CD14-positive monocyte (primary cell): ENCODE data around the gene GRAMD1A. TPM values are rescaled to one million over a fixed set of nuclear protein-coding genes. Genes with fewer than 3 reads are reported as not detected.

Source experiments
- DNase-seq, 3 donors: peaks; one replicate each; pipeline ENCODE4 v3.0.0-alpha.2; 2011 to 2022
- H2AFZ ChIP-seq: 2 replicates; pipeline ENCODE4 v1.6.0; 2012; ENCODE audit warnings: mild to moderate bottlenecking, low read depth, low read length, inconsistent platforms; ENCODE audit not compliant: insufficient read depth, poor library complexity, severe bottlenecking
- H3K27ac ChIP-seq, 2 donors: 1 replicate in 1 of 2; 2 replicates in 1 of 2; pipeline ENCODE4 v1.5.1; 2012 to 2013; ENCODE audit warnings: low read length in 2 of 2, control low read depth in 1 of 2, inconsistent platforms in 1 of 2, low read depth in 1 of 2, mild to moderate bottlenecking in 1 of 2
- H3K27me3 ChIP-seq, 2 donors: one replicate each; pipeline versions ENCODE4 v1.6.0 to v1.6.1; 2011 to 2013; ENCODE audit warnings: low read length in 2 of 2; ENCODE audit not compliant: control insufficient read depth in 2 of 2, insufficient read depth in 2 of 2
- H3K36me3 ChIP-seq, 2 donors: replicated peaks in 1 of 2; 1 replicate in 1 of 2; 2 replicates in 1 of 2; pipeline versions ENCODE4 v1.5.1 to v1.6.1; 2012 to 2013; ENCODE audit warnings: low read length in 2 of 2, control low read depth in 1 of 2, inconsistent platforms in 1 of 2, mild to moderate bottlenecking in 1 of 2; ENCODE audit not compliant: insufficient read depth in 2 of 2, control insufficient read depth in 1 of 2
- H3K4me1 ChIP-seq, 2 donors: 1 replicate in 1 of 2; 2 replicates in 1 of 2; pipeline versions ENCODE4 v1.5.1 to v1.6.1; 2012 to 2013; ENCODE audit warnings: low read length in 2 of 2, control low read depth in 1 of 2, inconsistent platforms in 1 of 2, mild to moderate bottlenecking in 1 of 2, moderate library complexity in 1 of 2; ENCODE audit not compliant: insufficient read depth in 2 of 2, control insufficient read depth in 1 of 2
- H3K4me2 ChIP-seq: replicated peaks from 2 replicates; pipeline ENCODE3; 2012; ENCODE audit warnings: low read length, moderate library complexity, mild to moderate bottlenecking; ENCODE audit not compliant: poor library complexity, severe bottlenecking; ENCODE audit errors: extremely low read depth
- H3K4me3 ChIP-seq, 3 experiments: fragments of 200-600 bp in 1 of 3; sonication (generic) in 1 of 3; replicated peaks in 1 of 3; 1 replicate in 2 of 3; 2 replicates in 1 of 3; pipeline ENCODE4 v1.5.1; 2011 to 2013; ENCODE audit warnings: low read length in 3 of 3, mild to moderate bottlenecking in 3 of 3, control low read depth in 2 of 3, low read depth in 2 of 3, inconsistent platforms in 1 of 3, moderate library complexity in 1 of 3
- H3K79me2 ChIP-seq: 2 replicates; pipeline ENCODE4 v1.6.0; 2012; ENCODE audit warnings: mild to moderate bottlenecking, control low read depth, inconsistent platforms, low read length, moderate library complexity; ENCODE audit not compliant: insufficient read depth
- H3K9ac ChIP-seq: 2 replicates; pipeline ENCODE4 v1.6.0; 2017; ENCODE audit warnings: low read length, mild to moderate bottlenecking; ENCODE audit not compliant: insufficient read depth, poor library complexity, severe bottlenecking
- H3K9me3 ChIP-seq, 2 donors: replicated peaks in 1 of 2; 1 replicate in 1 of 2; 2 replicates in 1 of 2; pipeline versions ENCODE4 v1.5.1 to v1.6.1; 2012 to 2013; ENCODE audit warnings: low read length in 2 of 2, control low read depth in 1 of 2; ENCODE audit not compliant: control insufficient read depth in 1 of 2, insufficient read depth in 1 of 2
- H4K20me1 ChIP-seq: 2 replicates; pipeline ENCODE4 v1.6.0; 2012; ENCODE audit warnings: mild to moderate bottlenecking, low read length, control low read depth, moderate library complexity; ENCODE audit not compliant: insufficient read depth
- H3K27ac Mint-ChIP-seq, 7 donors: one replicate each; pipeline ENCODE4 v1.8.0; 2020; ENCODE audit warnings: mild to moderate bottlenecking in 7 of 7, mixed read lengths in 7 of 7, moderate library complexity in 6 of 7, inconsistent platforms in 2 of 7
- H3K27me3 Mint-ChIP-seq, 3 donors: one replicate each; pipeline ENCODE4 v1.8.0; 2021 to 2022; ENCODE audit warnings: low read depth in 3 of 3, mild to moderate bottlenecking in 3 of 3, mixed read lengths in 3 of 3, moderate library complexity in 3 of 3, inconsistent platforms in 1 of 3
- H3K36me3 Mint-ChIP-seq, 2 donors: one replicate each; pipeline ENCODE4 v1.8.0; 2020; ENCODE audit warnings: mixed read lengths in 2 of 2, inconsistent platforms in 1 of 2, mild to moderate bottlenecking in 1 of 2
- H3K4me1 Mint-ChIP-seq: one replicate; pipeline ENCODE4 v1.8.0; 2020; ENCODE audit warnings: mild to moderate bottlenecking, mixed read lengths
- H3K4me3 Mint-ChIP-seq, 2 donors: one replicate each; pipeline ENCODE4 v1.8.0; 2020; ENCODE audit warnings: mild to moderate bottlenecking in 2 of 2, mixed read lengths in 2 of 2, moderate library complexity in 1 of 2
- H3K9me3 Mint-ChIP-seq, 7 donors: one replicate each; pipeline ENCODE4 v1.8.0; 2020 to 2022; ENCODE audit warnings: mixed read lengths in 7 of 7, mild to moderate bottlenecking in 6 of 7, moderate library complexity in 6 of 7, inconsistent platforms in 2 of 7
- WGBS: methylation state at CpG from one replicate; pipeline ENCODE4 v1.1.5; 2013; ENCODE audit warnings: missing lambda C conversion rate; ENCODE audit not compliant: insufficient coverage; 5-methylcytosine and 5-hydroxymethylcytosine counted together
- intact Hi-C, 2 donors: fragments of 100-400 bp; cut with micrococcal nuclease; formaldehyde crosslinking; loops; one replicate each; pipeline versions ENCODE4 v1.15.0 to v1.15.1; 2023
- polyA plus RNA-seq, 3 donors: library from polyadenylated mRNA; depleted of rRNA in 1 of 3; unstranded in 2 of 3; stranded (reverse) in 1 of 3; fragments of 300-500 nt in 2 of 3; fragments of >200 nt in 1 of 3; fragmentation: Illumina TruSeq in 2 of 3; gene quantifications; 1 replicate in 2 of 3; 2 replicates in 1 of 3; pipeline ENCODE4 v1.2.3, GENCODE V29; 2012 to 2021
- TF ChIP-seq, protein P1 (sequence below): fragments of 200-600 bp; IDR thresholded peaks from one replicate; pipeline ENCODE4 v1.8.0; 2022; ENCODE audit warnings: antibody characterized with exemption, mild to moderate bottlenecking

GRAMD1A gene
- polyA plus RNA-seq, 3 donors = 9.3 to 73.9 (median 15.1) TPM

GRCh38 chr19:34979819-34980640 lies 20.1 kb upstream of the GRAMD1A start:
- Mint-ChIP-seq H3K4me3 (no peak overlapping the region), H3K27me3 (peaks cover 3 to 9% (median 4%) of the 10 kb centered on the region in 3 donors), H3K4me1 (peaks cover 19% of the 10 kb centered on the region), H3K9me3 (peaks cover 9 to 27% (median 19%) of the 10 kb centered on the region in 7 donors), H3K27ac (peak overlapping the region in 1 of 7 donors; percentile 79), H3K36me3 (no peaks in the 10 kb centered on the region)
- Histone ChIP-seq H3K79me2 (no peaks in the 10 kb centered on the region), H3K9me3 (peaks cover 13% of the 10 kb centered on the region in 2 donors), H4K20me1 (no peaks in the 10 kb centered on the region), H3K27me3 (no peaks in the 10 kb centered on the region), H3K4me3 (no peak overlapping the region), H3K9ac (no peak overlapping the region), H3K4me1 (peaks cover 16 to 20% of the 10 kb centered on the region in 2 donors), H3K36me3 (no peaks in the 10 kb centered on the region), H3K4me2 (no peak overlapping the region), H2AFZ (no peak overlapping the region), H3K27ac (no peak overlapping the region)
- DNase-seq = no peak
- intact Hi-C loops = loop anchor here in 1 of 2 donors (10.0 kb wide), 1 partner anchor 155 kb away; the partner anchor contains the start of genes FXYD1 and LGI4
- 95% methylated on average over 7 of the region's 12 CpGs for WGBS
- TF ChIP-seq, protein P1, sequence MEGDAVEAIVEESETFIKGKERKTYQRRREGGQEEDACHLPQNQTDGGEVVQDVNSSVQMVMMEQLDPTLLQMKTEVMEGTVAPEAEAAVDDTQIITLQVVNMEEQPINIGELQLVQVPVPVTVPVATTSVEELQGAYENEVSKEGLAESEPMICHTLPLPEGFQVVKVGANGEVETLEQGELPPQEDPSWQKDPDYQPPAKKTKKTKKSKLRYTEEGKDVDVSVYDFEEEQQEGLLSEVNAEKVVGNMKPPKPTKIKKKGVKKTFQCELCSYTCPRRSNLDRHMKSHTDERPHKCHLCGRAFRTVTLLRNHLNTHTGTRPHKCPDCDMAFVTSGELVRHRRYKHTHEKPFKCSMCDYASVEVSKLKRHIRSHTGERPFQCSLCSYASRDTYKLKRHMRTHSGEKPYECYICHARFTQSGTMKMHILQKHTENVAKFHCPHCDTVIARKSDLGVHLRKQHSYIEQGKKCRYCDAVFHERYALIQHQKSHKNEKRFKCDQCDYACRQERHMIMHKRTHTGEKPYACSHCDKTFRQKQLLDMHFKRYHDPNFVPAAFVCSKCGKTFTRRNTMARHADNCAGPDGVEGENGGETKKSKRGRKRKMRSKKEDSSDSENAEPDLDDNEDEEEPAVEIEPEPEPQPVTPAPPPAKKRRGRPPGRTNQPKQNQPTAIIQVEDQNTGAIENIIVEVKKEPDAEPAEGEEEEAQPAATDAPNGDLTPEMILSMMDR = no peak

DNA sequence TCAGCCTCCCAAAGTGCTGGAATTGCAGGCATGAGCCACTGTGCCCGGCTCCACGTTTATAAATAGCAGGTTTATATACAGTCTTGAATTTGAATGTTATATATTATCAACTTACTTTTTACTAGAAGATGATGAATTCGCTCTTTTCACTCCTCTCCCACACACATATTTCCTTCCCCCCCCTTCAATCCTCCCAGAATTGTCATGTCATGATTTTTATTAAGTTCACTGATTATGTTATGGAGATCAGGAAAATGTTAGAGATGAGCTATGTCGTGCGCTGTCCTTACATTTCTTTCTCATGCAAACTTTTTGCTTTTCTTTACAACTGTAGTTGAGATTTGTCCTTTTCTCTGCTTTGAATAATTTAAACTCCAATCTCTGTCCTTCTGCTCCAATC lies 17.8 kb upstream of the GRAMD1A start:
- DNase-seq = no peak
- WGBS = no CpG with 5 or more reads among the region's 5 CpGs
- no peaks in the 10 kb centered on the region for H4K20me1 ChIP-seq
- no peaks in the 10 kb centered on the region for H3K36me3 Mint-ChIP-seq
- no peak overlapping the region for H2AFZ ChIP-seq
- intact Hi-C loops = no loop called here
- H3K9me3 ChIP-seq = peaks cover 5 to 7% of the 10 kb centered on the region in 2 donors
- peaks cover 9% of the 10 kb centered on the region in 2 donors for H3K4me1 ChIP-seq
- H3K4me2 ChIP-seq = no peak overlapping the region
- peaks cover 11% of the 10 kb centered on the region for H3K4me1 Mint-ChIP-seq
- H3K79me2 ChIP-seq = no peaks in the 10 kb centered on the region
- H3K9ac ChIP-seq = no peak overlapping the region
- H3K27ac ChIP-seq = no peak overlapping the region
- no peaks in the 10 kb centered on the region for H3K36me3 ChIP-seq
- H3K4me3 Mint-ChIP-seq = no peak overlapping the region
- no peak overlapping the region for H3K27ac Mint-ChIP-seq
- TF ChIP-seq, protein P1 = no peak
- H3K9me3 Mint-ChIP-seq = peaks cover 6 to 16% (median 9%) of the 10 kb centered on the region in 7 donors
- peaks cover 3 to 6% (median 4%) of the 10 kb centered on the region in 3 donors for H3K27me3 Mint-ChIP-seq
- no peaks in the 10 kb centered on the region for H3K27me3 ChIP-seq
- no peak overlapping the region for H3K4me3 ChIP-seq
